ENCODE data around the gene SOX2. TPM values are rescaled to one million over a fixed set of nuclear protein-coding genes. Genes with fewer than 3 reads are reported as not detected.

Gene SOX2
- total and polyA plus RNA-seq, 2 of the 13 experiments (the other 11 are each of a cell fraction or from before 2014, with no cell fraction given) = not detected

DNA sequence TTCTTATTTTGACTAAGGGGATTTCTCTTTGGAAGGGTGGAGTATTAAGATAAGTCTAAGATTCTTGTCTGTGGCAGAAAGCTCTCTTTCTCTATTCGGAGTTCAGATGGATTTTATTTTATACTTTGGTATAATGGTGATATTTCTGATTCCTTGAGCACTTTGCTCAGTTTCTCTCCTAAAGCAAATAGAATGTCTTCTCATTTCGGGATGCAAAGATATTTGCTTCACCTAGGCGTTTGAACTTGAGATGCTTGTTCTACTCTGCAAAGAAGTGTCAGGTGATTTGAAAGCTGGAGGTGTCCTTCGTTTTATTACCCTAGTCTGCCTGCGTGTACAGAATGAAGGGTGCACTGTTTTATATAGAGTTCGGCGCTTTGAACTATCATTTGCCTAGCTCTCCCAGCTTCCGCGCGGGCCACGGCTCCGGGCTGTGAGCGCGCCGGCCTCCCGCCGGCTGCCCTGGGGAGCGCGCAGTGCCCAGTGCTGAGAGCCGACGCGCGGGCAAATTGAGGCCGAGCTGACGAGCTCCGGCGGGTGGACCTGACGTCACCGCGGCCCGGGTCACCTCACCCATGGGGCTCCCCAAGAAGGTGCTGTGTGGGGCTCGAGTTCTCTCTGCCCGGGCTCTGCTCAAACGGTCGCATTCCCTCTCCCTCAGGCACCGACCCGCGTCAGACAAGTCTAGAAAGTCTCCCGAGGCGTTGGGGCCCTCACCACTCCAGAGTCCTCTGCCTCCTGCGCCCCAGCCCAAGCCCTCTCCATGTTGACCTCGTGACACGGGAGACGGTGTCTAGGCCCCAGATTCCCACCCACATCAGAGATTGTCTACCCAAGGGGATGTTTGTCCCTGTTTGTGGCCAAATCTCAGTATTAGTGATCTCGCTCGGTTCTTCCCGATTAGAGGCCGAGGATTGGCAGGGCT is 7.5 kb downstream of the SOX2 start:
- ChIA-PET CTCF (ENCODE audit: low intra/inter-chr PET ratio, low total read pairs) (no interaction called here), POLR2A (no interaction called here)
- Histone ChIP-seq H3K4me3 (replicated peaks in 1 of 3; ENCODE audit: insufficient read depth in 1 of 3, low read depth in 2 of 3, low read length in 3 of 3) (no peak overlapping the region), H2AFZ (ENCODE audit: low read length) (no peak overlapping the region), H3K9ac (ENCODE audit: insufficient read depth, low read depth, low read length) (no peak overlapping the region), H3K27ac (ENCODE audit: extremely low read length, insufficient read depth, low read length) (no peak overlapping the region), H3K27me3 (ENCODE audit: control insufficient read depth in 1 of 2, insufficient read depth in 2 of 2, low read length in 2 of 2) (peaks cover 0 to 50% of the 10 kb centered on the region in 2 experiments; a peak in 3 of 5 replicates), H3K4me1 (ENCODE audit: insufficient read depth, low read length) (no peaks in the 10 kb centered on the region), H3K36me3 (replicated peaks in 1 of 2; ENCODE audit: control insufficient read depth in 1 of 2, insufficient read depth in 2 of 2, low read length in 2 of 2) (no peaks in the 10 kb centered on the region), H3K9me3 (ENCODE audit: low read length) (no peaks in the 10 kb centered on the region), H3K79me2 (ENCODE audit: insufficient read depth, low read length) (no peaks in the 10 kb centered on the region), H4K20me1 (ENCODE audit: insufficient read depth, low read length) (no peaks in the 10 kb centered on the region), H3K4me2 (ENCODE audit: low read depth, low read length) (no peak overlapping the region)
- WGBS (ENCODE audit: low lambda C conversion rate) = 27% methylated on average over 18 of the region's 48 CpGs
- DNase-seq (ENCODE audit: low spot score) (no peak), FAIRE-seq (no peak), ATAC-seq (no peak; the same call in 2 of the 3 replicates)
- TF ChIP-seq ZNF749 (CRISPR knock-in tag; IDR thresholded peaks at IDR 0.05; ENCODE audit: borderline replicate concordance) = no peak
- no peak for TF ChIP-seq CENPX (CRISPR knock-in tag; IDR thresholded peaks at IDR 0.05)
- TF ChIP-seq, protein P1, sequence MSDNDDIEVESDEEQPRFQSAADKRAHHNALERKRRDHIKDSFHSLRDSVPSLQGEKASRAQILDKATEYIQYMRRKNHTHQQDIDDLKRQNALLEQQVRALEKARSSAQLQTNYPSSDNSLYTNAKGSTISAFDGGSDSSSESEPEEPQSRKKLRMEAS (IDR thresholded peaks at IDR 0.05) = no peak
- TF ChIP-seq, protein P2, sequence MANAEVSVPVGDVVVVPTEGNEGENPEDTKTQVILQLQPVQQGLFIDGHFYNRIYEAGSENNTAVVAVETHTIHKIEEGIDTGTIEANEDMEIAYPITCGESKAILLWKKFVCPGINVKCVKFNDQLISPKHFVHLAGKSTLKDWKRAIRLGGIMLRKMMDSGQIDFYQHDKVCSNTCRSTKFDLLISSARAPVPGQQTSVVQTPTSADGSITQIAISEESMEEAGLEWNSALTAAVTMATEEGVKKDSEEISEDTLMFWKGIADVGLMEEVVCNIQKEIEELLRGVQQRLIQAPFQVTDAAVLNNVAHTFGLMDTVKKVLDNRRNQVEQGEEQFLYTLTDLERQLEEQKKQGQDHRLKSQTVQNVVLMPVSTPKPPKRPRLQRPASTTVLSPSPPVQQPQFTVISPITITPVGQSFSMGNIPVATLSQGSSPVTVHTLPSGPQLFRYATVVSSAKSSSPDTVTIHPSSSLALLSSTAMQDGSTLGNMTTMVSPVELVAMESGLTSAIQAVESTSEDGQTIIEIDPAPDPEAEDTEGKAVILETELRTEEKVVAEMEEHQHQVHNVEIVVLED (CRISPR knock-in tag; IDR thresholded peaks at IDR 0.05; ENCODE audit: borderline replicate concordance) = no peak
- peak; percentile 77 for TF ChIP-seq CREB1 (IDR thresholded peaks at IDR 0.05)
- TF ChIP-seq CREB1 (CRISPR knock-in tag; IDR thresholded peaks at IDR 0.05) = no peak
- no peak for TF ChIP-seq ZNF264 (CRISPR knock-in tag; IDR thresholded peaks at IDR 0.05)
- no TSS peak for BruUV-seq (replicated peaks)
- in situ Hi-C loops (cut with HindIII; ENCODE audit: extremely low pct_ligation_motif_present, low pct_unique_long_range_greater_than_20kb) (loop anchor here (25.0 kb wide), 1 partner anchor 768 kb away; no protein-coding TSS in a partner anchor), intact Hi-C loops (cut with micrococcal nuclease; ENCODE audit: unreplicated experiment) (no loop called here)
